Measurements from ENCODE around the gene EIF2S3. TPM values are rescaled to one million over a fixed set of nuclear protein-coding genes. Genes with fewer than 3 reads are reported as not detected.
A peak's percentile ranks its signal among the peaks of the same experiment; 100 is the strongest.
"Not testable (repeated sequence)": the region's sequence is repeated elsewhere in the genome, so short reads cannot be mapped to it uniquely, and the experiment has no call there.

Gene EIF2S3
- total and polyA plus RNA-seq, 5 experiments from 2014 or later: 123 to 283 (median 148) TPM

- H3K27me3 Mint-ChIP-seq: no peaks in the 10 kb centered on the region
- H3K36me3 Mint-ChIP-seq: peaks cover 0 to 3% (median 2%) of the 10 kb centered on the region in 3 donors
- DNase-seq (peak; percentile 70 to 84 (median 78)), ATAC-seq (peak; percentile 86 to 88)
- peak overlapping the region; percentile 75 to 94 (median 88) for H3K4me3 Mint-ChIP-seq
- H3K27ac Mint-ChIP-seq: peak overlapping the region in 8 of 10 donors; percentile 48 to 91 (median 80)
- POLR2A ChIA-PET: interaction anchor here (0.6 to 4.5 kb wide), 9 partner anchors 13 to 327 kb away, joined by 3 to 65 read pairs (median 6); partner anchors contain the start of genes APOO, CXorf58, EIF2S3 and SAT1
- peaks cover 0 to 2% (median 0%) of the 10 kb centered on the region in 9 donors for H3K9me3 Mint-ChIP-seq
- peaks cover 11 to 33% (median 21%) of the 10 kb centered on the region in 4 donors for H3K4me1 Mint-ChIP-seq
These were observed 29.7 kb upstream of the EIF2S3 start for GRCh38 chrX:24024819-24025740.

DNA sequence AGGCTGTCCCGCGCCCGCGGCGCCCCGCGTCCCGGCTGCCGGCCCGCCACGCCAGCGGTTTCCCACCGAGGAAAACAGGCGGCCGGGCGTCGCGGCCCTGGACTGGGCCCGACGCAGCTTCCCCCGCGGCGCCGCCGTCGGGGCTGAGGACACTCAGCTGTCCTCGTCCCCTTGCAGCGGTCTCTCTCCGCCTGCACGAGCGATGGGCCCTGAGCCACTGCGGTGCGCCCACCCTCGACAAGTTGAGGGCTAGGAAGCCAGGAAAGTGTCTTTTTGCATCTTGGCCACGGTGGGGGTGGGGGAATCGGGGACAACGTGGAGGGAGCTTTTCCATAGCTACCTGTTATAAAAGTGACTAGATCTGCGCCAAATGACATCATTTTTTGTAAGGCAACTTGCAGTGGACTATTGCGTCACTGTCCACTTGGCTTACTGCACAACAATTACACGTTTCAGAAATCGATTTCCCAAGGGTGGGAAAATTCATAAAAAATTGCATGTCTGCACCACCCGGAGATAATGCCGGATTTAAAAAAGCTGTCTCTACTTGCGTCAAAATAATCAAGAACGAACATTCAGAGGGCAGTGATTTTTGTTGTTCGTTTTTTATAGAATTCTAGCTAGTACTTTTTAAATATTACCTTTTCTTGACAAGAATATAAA, 28.9 kb upstream of the EIF2S3 start:
- no peaks in the 10 kb centered on the region for H3K27me3 Mint-ChIP-seq
- peaks cover 0 to 3% (median 2%) of the 10 kb centered on the region in 3 donors for H3K36me3 Mint-ChIP-seq
- ATAC-seq (peak; percentile 38 to 53), DNase-seq (peak in 1 of 10 donors; percentile 8)
- peak overlapping the region; percentile 76 to 92 (median 86) for H3K4me3 Mint-ChIP-seq
- POLR2A ChIA-PET: interaction anchor here (0.7 to 4.5 kb wide), 9 partner anchors 13 to 245 kb away, joined by 3 to 65 read pairs (median 6); partner anchors contain the start of genes APOO, CXorf58, EIF2S3 and SAT1
- peak overlapping the region; percentile 79 to 96 (median 92) for H3K27ac Mint-ChIP-seq
- peaks cover 10 to 26% (median 16%) of the 10 kb centered on the region in 4 donors for H3K4me1 Mint-ChIP-seq
- H3K9me3 Mint-ChIP-seq: peaks cover 0 to 2% (median 0%) of the 10 kb centered on the region in 9 donors

- H3K27ac Mint-ChIP-seq: peak overlapping the region in 9 of 10 donors; percentile 88 to 96 (median 94)
- peaks cover 0 to 2% (median 0%) of the 10 kb centered on the region in 9 donors for H3K9me3 Mint-ChIP-seq
- POLR2A ChIA-PET: interaction anchor here (0.7 to 4.5 kb wide), 7 partner anchors 26 to 245 kb away, joined by 3 to 65 read pairs (median 6); partner anchors contain the start of genes APOO, CXorf58 and EIF2S3
- peaks cover 4 to 20% (median 12%) of the 10 kb centered on the region in 4 donors for H3K4me1 Mint-ChIP-seq
- H3K36me3 Mint-ChIP-seq: peaks cover 0 to 3% (median 2%) of the 10 kb centered on the region in 3 donors
- no peaks in the 10 kb centered on the region for H3K27me3 Mint-ChIP-seq
- ATAC-seq (no peak), DNase-seq (no peak)
- H3K4me3 Mint-ChIP-seq: peak overlapping the region; percentile 74 to 92 (median 86)
These were observed 28.3 kb upstream of the EIF2S3 start for GRCh38 chrX:24026432-24026831.

GRCh38 chrX:24027086-24027485, 27.7 kb upstream of the EIF2S3 start, which contains the start of gene KLHL15:
KLHL15 (minus strand) TSS chrX:24027186; CDS start chrX:24006693, 20,493 bp downstream.
- no peaks in the 10 kb centered on the region for H3K27me3 Mint-ChIP-seq
- peaks cover 0 to 2% (median 0%) of the 10 kb centered on the region in 3 donors for H3K36me3 Mint-ChIP-seq
- no peak for ATAC-seq
- H3K9me3 Mint-ChIP-seq: no peaks in the 10 kb centered on the region
- DNase-seq: no peak
- POLR2A ChIA-PET: interaction anchor here (2.6 to 4.5 kb wide), 2 partner anchors 27 to 73 kb away, joined by 15 to 65 read pairs; partner anchors contain the start of gene EIF2S3
- H3K4me3 Mint-ChIP-seq: peak within 1 kb of the TSS; percentile 76 to 92 (median 86)
- peak within 1 kb of the TSS; percentile 79 to 96 (median 92) for H3K27ac Mint-ChIP-seq
- H3K4me1 Mint-ChIP-seq: peaks cover 0 to 14% (median 7%) of the 10 kb centered on the region in 4 donors

DNA sequence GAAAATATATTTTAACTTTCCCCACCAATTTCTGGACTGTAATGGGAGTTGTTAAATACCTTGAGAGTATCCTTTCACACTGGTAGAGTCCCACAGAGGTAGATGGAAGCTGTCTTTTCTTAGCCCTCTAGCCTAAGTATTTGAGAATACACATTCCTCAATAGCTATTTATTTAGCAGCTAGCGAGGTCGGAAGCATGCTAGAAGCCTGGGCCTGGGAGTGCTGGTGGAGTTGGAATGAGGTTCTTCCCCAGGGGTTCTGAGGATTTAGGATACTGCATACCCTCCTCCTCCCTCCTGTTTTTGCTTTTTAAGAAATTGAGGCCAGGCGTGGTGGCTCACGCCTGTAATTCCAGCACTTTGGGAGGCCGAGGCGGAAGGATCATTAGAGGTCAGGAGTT, 26.8 kb upstream of the EIF2S3 start:
- Mint-ChIP-seq H3K27ac (peak overlapping the region in 1 of 10 donors; percentile 43), H3K27me3 (no peaks in the 10 kb centered on the region), H3K4me1 (peaks cover 0 to 11% (median 6%) of the 10 kb centered on the region in 4 donors), H3K9me3 (peaks cover 0 to 2% (median 0%) of the 10 kb centered on the region in 9 donors), H3K36me3 (peaks cover 0 to 3% (median 1%) of the 10 kb centered on the region in 3 donors), H3K4me3 (no peak overlapping the region)
- POLR2A ChIA-PET: interaction anchor here (2.6 to 4.5 kb wide), 2 partner anchors 26 to 74 kb away, joined by 15 to 65 read pairs; partner anchors contain the start of gene EIF2S3
- ATAC-seq (no peak), DNase-seq (no peak)

DNA sequence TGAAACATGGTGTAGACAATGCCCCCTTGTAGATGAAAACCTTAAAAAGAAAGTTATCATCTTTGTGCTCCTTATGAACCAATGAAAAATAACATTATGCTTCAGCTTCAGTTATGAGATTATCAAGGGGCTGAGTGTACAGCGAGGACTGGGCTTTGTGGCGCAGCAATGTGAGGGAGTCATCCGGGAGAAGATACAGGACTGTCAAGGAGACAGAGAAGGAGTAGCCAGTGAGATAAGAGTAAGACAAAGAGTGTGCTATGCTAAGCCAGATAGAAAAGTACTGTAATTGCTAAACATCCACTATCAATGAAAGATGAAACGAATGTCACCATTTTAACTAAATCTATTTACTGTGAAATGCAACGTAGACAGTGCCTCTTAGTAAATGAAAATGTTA, 24.2 kb upstream of the EIF2S3 start:
- POLR2A ChIA-PET: interaction anchor here (1.2 kb wide), 1 partner anchor 23 kb away, joined by 3 read pairs; no protein-coding TSS in a partner anchor
- DNase-seq: no peak
- H3K4me3 Mint-ChIP-seq: no peak overlapping the region
- H3K27me3 Mint-ChIP-seq: no peaks in the 10 kb centered on the region
- no peak for ATAC-seq
- H3K4me1 Mint-ChIP-seq: peaks cover 0 to 5% (median 4%) of the 10 kb centered on the region in 4 donors
- H3K36me3 Mint-ChIP-seq: peaks cover 0 to 3% (median 0%) of the 10 kb centered on the region in 3 donors
- H3K9me3 Mint-ChIP-seq: peaks cover 0 to 2% (median 0%) of the 10 kb centered on the region in 9 donors
- H3K27ac Mint-ChIP-seq: peak overlapping the region in 1 of 10 donors; percentile 24

DNA sequence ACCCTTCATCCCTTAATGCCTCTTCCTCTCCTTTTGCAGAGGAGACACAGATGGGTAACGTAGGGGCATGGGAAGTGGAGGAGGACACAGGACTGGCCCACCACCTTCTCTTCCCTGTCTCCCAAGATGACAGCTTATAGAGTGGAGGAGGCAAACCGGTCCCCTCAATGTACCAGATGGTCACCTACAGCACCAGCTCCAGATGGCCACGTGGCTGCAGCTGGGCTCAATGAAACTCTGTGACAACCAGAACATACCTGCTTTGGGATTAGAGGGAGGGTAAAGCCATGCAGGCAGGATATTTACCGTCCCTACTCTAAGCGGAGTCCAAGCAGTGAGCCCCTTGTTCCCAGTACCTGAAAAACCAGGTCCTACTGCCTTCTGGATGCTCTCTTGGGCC, 20.3 kb upstream of the EIF2S3 start:
- Mint-ChIP-seq H3K27me3 (no peaks in the 10 kb centered on the region), H3K27ac (no peak overlapping the region), H3K4me3 (no peak overlapping the region), H3K4me1 (peaks cover 0 to 3% (median 0%) of the 10 kb centered on the region in 4 donors), H3K9me3 (peaks cover 0 to 2% (median 0%) of the 10 kb centered on the region in 9 donors), H3K36me3 (peaks cover 0 to 3% (median 0%) of the 10 kb centered on the region in 3 donors)
- ATAC-seq (no peak), DNase-seq (no peak)
- POLR2A ChIA-PET: no interaction called here

GRCh38 chrX:24037729-24038128, 17.0 kb upstream of the EIF2S3 start:
- Mint-ChIP-seq H3K36me3 (peaks cover 0 to 2% (median 0%) of the 10 kb centered on the region in 3 donors), H3K4me3 (no peak overlapping the region), H3K4me1 (no peaks in the 10 kb centered on the region), H3K9me3 (peaks cover 0 to 1% (median 0%) of the 10 kb centered on the region in 9 donors), H3K27ac (no peak overlapping the region), H3K27me3 (no peaks in the 10 kb centered on the region)
- POLR2A ChIA-PET: no interaction called here
- ATAC-seq (no peak), DNase-seq (no peak)

DNA sequence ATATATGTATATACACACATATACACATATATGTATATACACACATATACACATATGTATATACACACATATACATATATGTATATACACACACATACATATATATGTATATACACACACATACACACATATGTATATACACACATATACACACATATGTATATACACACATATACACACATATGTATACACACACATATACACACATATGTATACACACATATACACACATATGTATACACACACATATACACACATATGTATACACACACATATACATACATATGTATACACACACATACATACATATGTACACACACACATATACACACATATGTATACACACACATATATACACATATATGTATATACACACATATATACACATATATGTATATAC, 8.7 kb upstream of the EIF2S3 start:
- H3K4me3 Mint-ChIP-seq, POLR2A ChIA-PET, H3K9me3 Mint-ChIP-seq, H3K27me3 Mint-ChIP-seq, ATAC-seq, H3K36me3 Mint-ChIP-seq, H3K4me1 Mint-ChIP-seq, H3K27ac Mint-ChIP-seq, DNase-seq: not testable (repeated sequence)

GRCh38 chrX:24049643-24050042, 5.1 kb upstream of the EIF2S3 start:
- H3K4me1 Mint-ChIP-seq, H3K27me3 Mint-ChIP-seq, H3K27ac Mint-ChIP-seq, ATAC-seq, POLR2A ChIA-PET, H3K9me3 Mint-ChIP-seq, H3K36me3 Mint-ChIP-seq, DNase-seq, H3K4me3 Mint-ChIP-seq: not testable (repeated sequence)

GRCh38 chrX:24050522-24051318, 4.0 kb upstream of the EIF2S3 start:
- POLR2A ChIA-PET, H3K27me3 Mint-ChIP-seq, H3K9me3 Mint-ChIP-seq, H3K36me3 Mint-ChIP-seq, ATAC-seq, DNase-seq, H3K4me1 Mint-ChIP-seq: not testable (repeated sequence)
- Mint-ChIP-seq H3K27ac (peak overlapping the region in 3 of 10 donors; percentile 28 to 69 (median 37)), H3K4me3 (peak overlapping the region in 8 of 10 donors; percentile 7 to 74 (median 32))
